ENCODE data around the gene KLC1. TPM values are rescaled to one million over a fixed set of nuclear protein-coding genes. Genes with fewer than 3 reads are reported as not detected.

Gene KLC1
- total RNA-seq, 1 experiment from 2014 or later: 121 TPM

GRCh38 chr14:103696070-103696402 is 67.0 kb downstream of the KLC1 start:
- H3K4me3 ChIP-seq (replicated peaks in 1 of 2; ENCODE audit: low read depth in 1 of 2, low read length in 2 of 2): no peak overlapping the region
- ChIA-PET CTCF (no interaction called here), RAD21 (ENCODE audit: low non-redundant PET in 1 of 2, low total read pairs in 2 of 2, uncharacterized antibody in 2 of 2, unreplicated experiment in 2 of 2) (no interaction called here), POLR2A (no interaction called here)
- BruUV-seq (replicated peaks): no TSS peak
- no peaks in the 10 kb centered on the region for H3K27me3 ChIP-seq (ENCODE audit: insufficient read depth, low read length)
- intact Hi-C loops (cut with micrococcal nuclease): no loop called here
- H3K9me3 ChIP-seq (ENCODE audit: control insufficient read depth in 1 of 2, insufficient read depth in 1 of 2, low read depth in 1 of 2, low read length in 2 of 2): no peaks in the 10 kb centered on the region
- H3K4me2 ChIP-seq (ENCODE audit: low read length): no peak overlapping the region
- H3K4me1 ChIP-seq (ENCODE audit: control insufficient read depth in 1 of 2, insufficient read depth in 2 of 2, low read length in 2 of 2): no peaks in the 10 kb centered on the region
- no peaks in the 10 kb centered on the region for H3K9me2 ChIP-seq (ENCODE audit: insufficient read depth)
- no peak overlapping the region for H2AFZ ChIP-seq (ENCODE audit: low read depth, low read length, poor library complexity, severe bottlenecking)
- H3K9ac ChIP-seq (ENCODE audit: low read length): no peak overlapping the region
- TF ChIP-seq ZFX (IDR thresholded peaks at IDR 0.05) (no peak), YY1 (IDR thresholded peaks at IDR 0.05; ENCODE audit: extremely low read depth, insufficient replicate concordance, low read depth, low read length) (no peak), SRF (IDR thresholded peaks at IDR 0.05; ENCODE audit: low read depth) (no peak), CTCF (IDR thresholded peaks at IDR 0.05 in 2 of 3, conservative IDR thresholded peaks at IDR 0.05 in 1 of 3; ENCODE audit: borderline replicate concordance in 1 of 3, insufficient read depth in 1 of 3, low read depth in 2 of 3, low read length in 2 of 3) (no peak), SIN3A (IDR thresholded peaks at IDR 0.05; ENCODE audit: low read depth) (no peak), EZH2 (IDR thresholded peaks at IDR 0.05) (no peak), ELF1 (IDR thresholded peaks at IDR 0.05; ENCODE audit: borderline replicate concordance, low read depth) (no peak), ZBTB33 (IDR thresholded peaks at IDR 0.05; ENCODE audit: extremely low read depth, insufficient replicate concordance, low read length) (no peak), ZNF274 (IDR thresholded peaks at IDR 0.05; ENCODE audit: low read depth, low read length) (no peak), JUND (IDR thresholded peaks at IDR 0.05) (no peak)
- DNase-seq (ENCODE audit: low read depth, low spot score) (no peak), ATAC-seq (no peak)
- H3K79me2 ChIP-seq (ENCODE audit: insufficient read depth, low read length): peaks cover 7% of the 10 kb centered on the region; the same call in 1 of the 2 replicates
- peaks cover 4 to 7% of the 10 kb centered on the region in 2 experiments; a peak in 3 of 4 replicates for H3K36me3 ChIP-seq (ENCODE audit: control insufficient read depth in 1 of 2, insufficient read depth in 2 of 2, low read length in 2 of 2)
- H4K20me1 ChIP-seq (ENCODE audit: insufficient read depth): no peaks in the 10 kb centered on the region
- H3K27ac ChIP-seq (ENCODE audit: low read depth, low read length): no peak overlapping the region

All from HCT116 (cell line).